GM18505 (cell line): Measurements from ENCODE around the gene FSTL3.
"Not testable (repeated sequence)": the region's sequence is repeated elsewhere in the genome, so short reads cannot be mapped to it uniquely, and the experiment has no call there.

Experiments
- ATAC-seq: cut with Tn5 transposase; IDR thresholded peaks from one replicate; pipeline ENCODE4 v1.9.1; 2021; ENCODE audit not compliant: unreplicated experiment
- POLR2A ChIP-seq: IDR thresholded peaks from 4 replicates; pipeline ENCODE4 v1.6.1; 2011; ENCODE audit warnings: borderline replicate concordance; ENCODE audit not compliant: insufficient read depth, insufficient read length; ENCODE audit errors: extremely low read depth

FSTL3 gene

DNA sequence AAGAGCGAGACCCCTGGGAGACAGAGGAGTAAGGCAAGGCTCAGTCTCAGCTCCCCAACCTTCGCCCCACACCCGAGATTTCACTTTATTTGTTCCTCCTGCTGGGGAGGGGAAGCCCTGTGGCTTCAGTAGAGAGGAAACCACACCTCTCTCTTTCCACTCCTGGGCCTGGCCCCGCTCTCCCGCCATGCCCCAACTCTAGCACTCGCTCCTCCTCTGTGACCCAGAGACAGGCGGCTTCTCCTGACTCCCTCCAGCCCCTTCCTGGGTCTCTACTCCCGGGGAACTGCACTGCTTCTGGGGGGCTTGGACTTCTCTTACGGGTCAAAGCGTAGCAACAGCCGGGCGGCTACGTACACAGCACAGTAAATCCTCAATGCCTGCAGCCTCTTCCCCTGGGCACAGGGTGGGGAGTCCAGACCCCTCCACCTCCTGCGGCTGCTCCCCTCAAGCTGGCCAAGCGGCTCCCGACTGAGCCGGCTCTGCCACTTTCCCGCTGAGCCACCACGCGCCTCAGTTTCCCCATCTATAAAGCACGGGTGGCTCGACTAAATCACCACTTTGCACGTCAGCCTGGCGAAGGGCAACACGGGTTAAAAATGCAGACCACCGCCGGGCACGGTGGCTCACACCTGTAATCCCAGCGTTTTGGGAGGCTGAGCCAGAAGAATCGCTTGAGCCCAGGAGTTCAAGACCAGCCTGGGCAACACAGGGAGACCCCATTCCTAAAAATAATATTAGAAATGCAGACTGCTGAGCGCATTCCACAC is 14.6 kb upstream of the FSTL3 start:
- no peak for TF ChIP-seq POLR2A
- ATAC-seq: no peak

DNA sequence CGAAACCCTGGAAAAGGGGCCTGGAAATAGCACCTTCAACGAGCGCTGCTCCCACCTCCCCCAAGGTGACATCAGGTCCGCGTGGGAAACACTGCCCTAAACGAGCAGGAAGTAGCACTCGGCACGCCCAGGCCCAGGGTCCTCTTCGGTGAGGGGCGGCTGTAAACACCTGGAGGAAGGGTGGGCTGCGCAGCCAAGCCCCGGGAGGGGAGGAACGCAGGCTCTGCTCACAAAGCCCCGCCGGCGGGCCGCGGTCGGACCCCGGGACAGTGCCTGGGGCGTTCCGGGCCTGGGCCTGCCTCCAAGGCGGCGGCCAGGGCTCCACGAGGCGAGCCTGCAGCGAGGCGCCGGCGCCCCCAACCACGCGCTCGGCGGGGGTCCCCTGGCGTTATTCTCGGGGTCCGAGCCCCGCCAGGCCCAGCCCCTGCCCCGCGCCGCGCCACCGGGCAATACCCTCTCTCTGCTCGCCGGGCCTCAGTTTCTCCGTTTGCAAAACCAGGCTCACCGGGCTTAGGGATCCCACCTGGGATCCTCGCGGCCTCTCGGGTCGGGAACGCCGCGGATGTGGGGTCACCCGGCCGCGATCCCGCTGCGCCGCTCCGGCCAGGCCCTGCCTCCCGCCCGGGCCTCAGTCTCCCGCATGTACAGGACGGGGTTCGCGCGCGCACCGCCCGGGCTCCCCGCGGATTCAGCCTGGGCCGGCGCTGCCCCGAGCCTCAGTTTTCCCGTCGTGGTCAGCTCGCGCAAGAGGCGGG is 13.8 kb upstream of the FSTL3 start:
- peak; percentile 35 for TF ChIP-seq POLR2A
- peak; percentile 13 for ATAC-seq

- peak; percentile 73 for TF ChIP-seq POLR2A
- ATAC-seq: peak; percentile 53
These were observed 13.1 kb upstream of the FSTL3 start, which contains the start of gene RNF126 for GRCh38 chr19:662962-663681. Gene RNF126, minus strand, starts transcription at chr19:663214. Its CDS starts 93 bp downstream, at chr19:663121.

DNA sequence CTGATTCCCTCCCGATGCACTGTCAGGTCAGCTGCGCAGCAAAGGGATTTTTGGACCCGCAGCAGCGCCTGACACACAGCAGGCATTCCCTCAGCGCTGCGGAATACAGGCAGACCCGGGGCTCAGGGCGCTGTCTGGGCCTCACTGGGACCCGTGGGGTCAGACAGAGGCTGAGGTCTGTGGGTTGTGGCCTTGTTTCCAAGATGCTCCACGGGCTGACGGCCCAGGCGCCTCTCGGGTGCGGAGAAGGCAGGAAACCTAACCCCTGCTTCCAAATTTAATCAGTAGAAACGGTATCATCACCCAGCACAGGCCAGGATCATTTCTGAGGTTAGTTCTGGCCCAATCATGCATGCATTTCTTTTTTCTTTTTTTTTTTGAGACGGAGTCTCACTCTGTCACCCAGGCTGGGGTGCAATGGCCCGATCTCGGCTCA is 12.5 kb upstream of the FSTL3 start:
- TF ChIP-seq POLR2A: no peak
- no peak for ATAC-seq

- TF ChIP-seq POLR2A: no peak
- no peak for ATAC-seq
These were observed 11.2 kb upstream of the FSTL3 start for GRCh38 chr19:664913-665443.

- ATAC-seq: not testable (repeated sequence)
These were observed 9.1 kb upstream of the FSTL3 start for GRCh38 chr19:666985-667573.

GRCh38 chr19:668675-669434 is 7.3 kb upstream of the FSTL3 start:
- ATAC-seq: not testable (repeated sequence)

DNA sequence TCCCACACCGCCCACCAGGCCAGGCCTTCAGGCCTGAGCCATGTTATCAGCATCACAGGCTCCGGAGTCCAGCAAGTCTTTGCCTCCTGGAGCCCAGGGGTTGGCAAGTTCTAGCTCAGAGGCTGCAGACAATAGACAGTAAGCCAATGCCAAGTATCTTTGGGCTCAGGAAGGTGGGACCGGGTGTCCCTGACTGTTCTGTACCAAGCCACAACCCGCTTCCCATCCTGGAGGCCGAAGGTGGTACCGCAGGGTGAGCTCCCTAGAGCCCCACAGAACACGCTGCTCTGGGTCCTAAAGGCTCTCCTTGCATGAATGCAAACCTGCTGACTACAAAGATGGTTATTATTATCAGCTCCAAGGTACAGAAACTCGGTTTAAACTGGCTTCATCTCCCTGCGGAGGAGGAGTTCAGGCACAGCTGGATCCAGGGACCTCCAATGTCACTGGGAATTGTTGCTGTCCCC is 5.5 kb upstream of the FSTL3 start:
- no peak for TF ChIP-seq POLR2A
- ATAC-seq: no peak

- TF ChIP-seq POLR2A: no peak
- ATAC-seq: no peak
These were observed 1.7 kb upstream of the FSTL3 start for GRCh38 chr19:674282-675151.

DNA sequence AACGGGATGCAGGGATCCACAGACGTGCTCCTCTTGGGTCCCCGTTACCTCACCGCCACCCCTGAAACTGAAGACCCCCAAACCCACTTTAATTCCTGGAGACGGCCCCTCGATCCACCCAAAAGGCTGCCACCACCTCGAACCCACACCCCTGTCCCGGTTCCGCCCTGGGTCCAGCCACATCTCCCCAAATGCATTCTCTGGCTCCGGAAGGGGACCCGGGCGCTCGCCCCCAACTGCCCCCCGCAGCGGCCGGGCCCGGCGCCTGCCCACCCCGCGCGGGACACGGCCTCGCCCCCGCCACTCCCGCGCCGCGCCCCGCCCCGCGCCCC is 219 bp upstream of the FSTL3 start:
- no peak for ATAC-seq
- no peak for TF ChIP-seq POLR2A

DNA sequence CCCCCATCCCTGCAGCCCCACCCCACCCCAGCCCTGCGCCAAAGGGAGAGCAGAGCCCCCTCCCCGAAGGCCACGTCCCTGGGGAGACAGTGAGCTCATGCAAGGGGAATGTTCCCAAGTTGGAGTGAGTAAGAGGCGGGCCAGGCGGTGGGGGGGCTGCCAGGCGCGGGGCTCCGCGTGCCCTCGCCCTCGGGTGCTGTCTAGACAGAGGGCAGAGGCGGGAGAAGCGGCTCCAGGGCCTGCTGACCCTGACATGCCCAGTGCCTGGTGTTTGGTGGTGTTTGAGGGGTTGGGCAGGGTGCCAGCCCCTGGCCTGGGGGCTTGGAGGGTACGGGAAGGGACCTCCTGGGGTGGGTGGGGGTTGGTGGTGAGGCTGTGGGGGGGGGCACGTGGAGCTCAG is 1.0 kb downstream of the FSTL3 start:
- TF ChIP-seq POLR2A: no peak
- ATAC-seq: no peak
